MCF 10A (cell line): Measurements from ENCODE around the gene HTT-AS. TPM values are rescaled to one million over a fixed set of nuclear protein-coding genes. Genes with fewer than 3 reads are reported as not detected.

Source experiments
- BruUV-seq: library from RNA; stranded (reverse); fragments of 400-500 nt; replicated peaks from 2 replicates; lab custom pipeline; 2021; lab: Mats Ljungman, UMichigan
- CTCF ChIA-PET: fragments of 300-600 bp; sonication (Branson Sonifier 250); formaldehyde crosslinking; extraction: SDS; loops from one replicate; lab custom pipeline; 2021; ENCODE audit warnings: antibody characterized with exemption, inconsistent platforms; lab: Yijun Ruan, JAX
- POLR2A ChIA-PET: fragments of 300-600, 350-650 bp; sonication (Branson Sonifier 250); formaldehyde crosslinking; extraction: SDS; loops from one replicate; lab custom pipeline; 2020; ENCODE audit warnings: antibody characterized with exemption, inconsistent platforms; lab: Yijun Ruan, JAX
- DNase-seq: peaks from one replicate; pipeline ENCODE4 v3.0.0-alpha.2; 2018; ENCODE audit not compliant: unreplicated experiment
- H3K27ac Mint-ChIP-seq: one replicate; pipeline ENCODE4 v1.8.0; 2022; ENCODE audit warnings: mild to moderate bottlenecking, low read depth, mixed read lengths; ENCODE audit not compliant: unreplicated experiment
- H3K27me3 Mint-ChIP-seq: one replicate; pipeline ENCODE4 v1.8.0; 2022; ENCODE audit warnings: mixed read lengths; ENCODE audit not compliant: insufficient read depth, unreplicated experiment
- H3K36me3 Mint-ChIP-seq: one replicate; pipeline ENCODE4 v1.8.0; 2022; ENCODE audit warnings: mild to moderate bottlenecking, moderate library complexity, mixed read lengths; ENCODE audit not compliant: insufficient read depth, unreplicated experiment
- H3K4me1 Mint-ChIP-seq: one replicate; pipeline ENCODE4 v1.8.0; 2022; ENCODE audit warnings: mixed read lengths; ENCODE audit not compliant: insufficient read depth, unreplicated experiment
- H3K4me3 Mint-ChIP-seq: one replicate; pipeline ENCODE4 v1.8.0; 2022; ENCODE audit warnings: mild to moderate bottlenecking, moderate library complexity, mixed read lengths; ENCODE audit not compliant: unreplicated experiment
- H3K9me3 Mint-ChIP-seq: one replicate; pipeline ENCODE4 v1.8.0; 2022; ENCODE audit warnings: mixed read lengths; ENCODE audit not compliant: unreplicated experiment
- CTCF ChIP-seq: fragments of 200-600 bp; IDR thresholded peaks from one replicate; pipeline ENCODE4 v1.8.0; 2022; ENCODE audit warnings: antibody characterized with exemption, mild to moderate bottlenecking; ENCODE audit not compliant: unreplicated experiment
- intact Hi-C: fragments of 100-400 bp; cut with micrococcal nuclease; formaldehyde crosslinking; loops from 2 replicates; pipeline ENCODE4 v1.14.1; 2022
- total RNA-seq: library from RNA; stranded (reverse); gene quantifications from 2 replicates; pipeline ENCODE4 v1.2.3, GENCODE V29; 2022

Gene HTT-AS
- total RNA-seq, 1 experiment from 2014 or later = not detected

GRCh38 chr4:3082925-3083515 is 8.7 kb upstream of the HTT-AS start:
- no peaks in the 10 kb centered on the region for H3K9me3 Mint-ChIP-seq
- BruUV-seq = no TSS peak
- DNase-seq = no peak
- no peak overlapping the region for H3K4me3 Mint-ChIP-seq
- peaks cover 6% of the 10 kb centered on the region for H3K4me1 Mint-ChIP-seq
- H3K36me3 Mint-ChIP-seq = peaks cover 11% of the 10 kb centered on the region
- POLR2A ChIA-PET = interaction anchor here (0.8 kb wide), 1 partner anchor 9 kb away, joined by 3 read pairs; no protein-coding TSS in a partner anchor
- no peak for TF ChIP-seq CTCF
- no peaks in the 10 kb centered on the region for H3K27me3 Mint-ChIP-seq
- no peak overlapping the region for H3K27ac Mint-ChIP-seq
- CTCF ChIA-PET = interaction anchor here (0.6 to 1.4 kb wide), 3 partner anchors 24 to 1383 kb away, joined by 3 to 6 read pairs (median 5); no protein-coding TSS in a partner anchor
- intact Hi-C loops = no loop called here

- H3K9me3 Mint-ChIP-seq = no peaks in the 10 kb centered on the region
- H3K27ac Mint-ChIP-seq = no peak overlapping the region
- intact Hi-C loops = no loop called here
- TF ChIP-seq CTCF = no peak
- no peak for DNase-seq
- peaks cover 16% of the 10 kb centered on the region for H3K4me1 Mint-ChIP-seq
- ChIA-PET POLR2A (no interaction called here), CTCF (interaction anchor here (0.6 kb wide), 2 partner anchors 13 to 24 kb away, joined by 3 to 4 read pairs; no protein-coding TSS in a partner anchor)
- H3K36me3 Mint-ChIP-seq = no peaks in the 10 kb centered on the region
- no peak overlapping the region for H3K4me3 Mint-ChIP-seq
- BruUV-seq = no TSS peak
- no peaks in the 10 kb centered on the region for H3K27me3 Mint-ChIP-seq
Measured at GRCh38 chr4:3079694-3080123, 5.4 kb upstream of the HTT-AS start.

- no peak for TF ChIP-seq CTCF
- H3K36me3 Mint-ChIP-seq = no peaks in the 10 kb centered on the region
- no peaks in the 10 kb centered on the region for H3K27me3 Mint-ChIP-seq
- H3K9me3 Mint-ChIP-seq = no peaks in the 10 kb centered on the region
- POLR2A ChIA-PET = no interaction called here
- DNase-seq = no peak
- intact Hi-C loops = no loop called here
- BruUV-seq = no TSS peak
- CTCF ChIA-PET = interaction anchor here (0.5 kb wide), 1 partner anchor 58 kb away, joined by 3 read pairs; no protein-coding TSS in a partner anchor
- H3K27ac Mint-ChIP-seq = no peak overlapping the region
- H3K4me3 Mint-ChIP-seq = no peak overlapping the region
- H3K4me1 Mint-ChIP-seq = peaks cover 16% of the 10 kb centered on the region
Measured at GRCh38 chr4:3077796-3078195, 3.5 kb upstream of the HTT-AS start.

GRCh38 chr4:3075652-3075981 is 1.3 kb upstream of the HTT-AS start:
- no TSS peak for BruUV-seq
- POLR2A ChIA-PET = interaction anchor here (0.6 to 2.9 kb wide), 10 partner anchors 12 to 1746 kb away, joined by 3 to 14 read pairs (median 4); partner anchors contain the start of genes FAM193A, GRK4 and NOP14
- no peak for TF ChIP-seq CTCF
- intact Hi-C loops = no loop called here
- no peaks in the 10 kb centered on the region for H3K36me3 Mint-ChIP-seq
- H3K4me3 Mint-ChIP-seq = peak overlapping the region; percentile 86
- DNase-seq = no peak
- peaks cover 16% of the 10 kb centered on the region for H3K4me1 Mint-ChIP-seq
- CTCF ChIA-PET = interaction anchor here (1.8 kb wide), 1 partner anchor 47 kb away, joined by 4 read pairs; no protein-coding TSS in a partner anchor
- H3K27me3 Mint-ChIP-seq = no peaks in the 10 kb centered on the region
- H3K9me3 Mint-ChIP-seq = no peaks in the 10 kb centered on the region
- H3K27ac Mint-ChIP-seq = peak overlapping the region; percentile 87
